Tongue (tissue), 2 donors: ENCODE results near the gene WSB1. TPM values are rescaled to one million over a fixed set of nuclear protein-coding genes. Genes with fewer than 3 reads are reported as not detected.
"Not testable (repeated sequence)": the region's sequence is repeated elsewhere in the genome, so short reads cannot be mapped to it uniquely, and the experiment has no call there.

Source experiments
- DNase-seq: peaks from one replicate; pipeline ENCODE4 v3.0.0-alpha.2; 2015
- total RNA-seq: library from RNA; depleted of rRNA; stranded (reverse); fragments of >200 nt; gene quantifications from one replicate; pipeline ENCODE4 v1.2.3, GENCODE V29; 2014

WSB1 gene
- total RNA-seq, 1 donor from 2014 or later, result 226 TPM

GRCh38 chr17:27318228-27318627 is 24.3 kb downstream of the WSB1 start:
- no peak for DNase-seq

GRCh38 chr17:27318633-27319032 is 24.7 kb downstream of the WSB1 start:
- DNase-seq, result no peak

- peak; percentile 95 for DNase-seq
Measured at GRCh38 chr17:27319541-27320221, 25.8 kb downstream of the WSB1 start.

GRCh38 chr17:27320222-27320560 is 26.3 kb downstream of the WSB1 start:
- DNase-seq, result no peak

GRCh38 chr17:27321372-27321771 is 27.5 kb downstream of the WSB1 start:
- DNase-seq, result no peak

- no peak for DNase-seq
Measured at GRCh38 chr17:27322026-27322425, 28.1 kb downstream of the WSB1 start.

GRCh38 chr17:27322690-27323508 is 29.0 kb downstream of the WSB1 start:
- DNase-seq, result no peak

GRCh38 chr17:27323538-27324215 is 29.8 kb downstream of the WSB1 start:
- DNase-seq, result peak; percentile 38

- DNase-seq, result no peak
Measured at GRCh38 chr17:27324771-27325339, 30.9 kb downstream of the WSB1 start.

GRCh38 chr17:27326051-27326450 is 32.1 kb downstream of the WSB1 start:
- no peak for DNase-seq

GRCh38 chr17:27326585-27326984 is 32.7 kb downstream of the WSB1 start:
- DNase-seq, result no peak

- no peak for DNase-seq
Measured at GRCh38 chr17:27327397-27327796, 33.5 kb downstream of the WSB1 start.

- DNase-seq, result no peak
Measured at GRCh38 chr17:27327871-27328270, 34.0 kb downstream of the WSB1 start.

- DNase-seq, result not testable (repeated sequence)
Measured at GRCh38 chr17:27328686-27329085, 34.8 kb downstream of the WSB1 start.

- no peak for DNase-seq
Measured at GRCh38 chr17:27329146-27329805, 35.4 kb downstream of the WSB1 start.

- DNase-seq, result no peak
Measured at GRCh38 chr17:27332047-27332393, 38.1 kb downstream of the WSB1 start.

- peak; percentile 97 for DNase-seq
Measured at GRCh38 chr17:27332485-27333409, 38.8 kb downstream of the WSB1 start.

GRCh38 chr17:27333410-27333980 is 39.6 kb downstream of the WSB1 start:
- no peak for DNase-seq

- DNase-seq, result no peak
Measured at GRCh38 chr17:27336184-27336583, 42.3 kb downstream of the WSB1 start.

- DNase-seq, result no peak
Measured at GRCh38 chr17:27338536-27338985, 44.6 kb downstream of the WSB1 start.
